SU-DHL-6 (cell line): ENCODE data around the gene TSPAN17.
A peak's percentile ranks its signal among the peaks of the same experiment; 100 is the strongest.

Experiments
- EZH2phosphoT487 ChIP-seq: fragments of 200-600 bp; sonication (generic), shearing (Covaris generic); conservative IDR thresholded peaks from 2 replicates; pipeline ENCODE4 v1.6.1; 2018; ENCODE audit warnings: mild to moderate bottlenecking, antibody characterized with exemption, low read length, moderate library complexity, mixed read lengths
- TF ChIP-seq, protein P1 (sequence below): fragments of 200-600 bp; sonication (generic); IDR thresholded peaks from one replicate; pipeline ENCODE4 v1.5.1; 2017; ENCODE audit warnings: antibody characterized with exemption, mild to moderate bottlenecking, low read length, moderate library complexity; ENCODE audit not compliant: insufficient read depth, poor library complexity, severe bottlenecking

DNA sequence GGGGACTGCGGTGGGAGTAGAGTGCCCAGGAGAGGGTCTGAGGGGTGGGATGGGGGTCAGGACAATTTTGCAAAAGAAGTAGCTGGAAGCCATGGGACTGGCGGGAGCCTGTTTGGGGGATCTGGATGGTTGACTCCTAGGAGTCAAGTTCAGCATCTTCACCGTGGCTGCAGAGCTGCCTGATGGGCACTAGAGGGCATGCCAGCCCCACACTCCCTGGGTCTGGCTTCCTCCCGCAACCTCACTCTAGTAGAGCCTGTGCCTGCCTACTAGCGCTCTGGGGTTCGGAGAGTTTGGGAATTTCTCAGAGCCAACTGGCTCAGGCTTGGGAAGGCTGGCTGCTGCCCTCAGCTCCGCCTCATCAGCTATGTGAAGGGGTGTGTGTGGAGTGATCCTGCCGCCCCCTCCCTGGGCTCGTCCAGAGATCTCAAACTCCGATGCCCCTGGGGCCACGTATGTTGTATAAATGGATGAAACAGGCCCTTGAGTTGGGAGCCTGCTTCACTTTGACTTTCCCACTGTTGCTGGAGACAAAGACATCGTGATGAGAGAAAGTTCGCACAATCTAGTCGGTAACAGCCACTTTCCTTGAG is 10.8 kb downstream of the TSPAN17 start:
- TF ChIP-seq, protein P1, sequence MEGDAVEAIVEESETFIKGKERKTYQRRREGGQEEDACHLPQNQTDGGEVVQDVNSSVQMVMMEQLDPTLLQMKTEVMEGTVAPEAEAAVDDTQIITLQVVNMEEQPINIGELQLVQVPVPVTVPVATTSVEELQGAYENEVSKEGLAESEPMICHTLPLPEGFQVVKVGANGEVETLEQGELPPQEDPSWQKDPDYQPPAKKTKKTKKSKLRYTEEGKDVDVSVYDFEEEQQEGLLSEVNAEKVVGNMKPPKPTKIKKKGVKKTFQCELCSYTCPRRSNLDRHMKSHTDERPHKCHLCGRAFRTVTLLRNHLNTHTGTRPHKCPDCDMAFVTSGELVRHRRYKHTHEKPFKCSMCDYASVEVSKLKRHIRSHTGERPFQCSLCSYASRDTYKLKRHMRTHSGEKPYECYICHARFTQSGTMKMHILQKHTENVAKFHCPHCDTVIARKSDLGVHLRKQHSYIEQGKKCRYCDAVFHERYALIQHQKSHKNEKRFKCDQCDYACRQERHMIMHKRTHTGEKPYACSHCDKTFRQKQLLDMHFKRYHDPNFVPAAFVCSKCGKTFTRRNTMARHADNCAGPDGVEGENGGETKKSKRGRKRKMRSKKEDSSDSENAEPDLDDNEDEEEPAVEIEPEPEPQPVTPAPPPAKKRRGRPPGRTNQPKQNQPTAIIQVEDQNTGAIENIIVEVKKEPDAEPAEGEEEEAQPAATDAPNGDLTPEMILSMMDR = peak; percentile 80
- no peak for TF ChIP-seq EZH2phosphoT487
